ENCODE measurements around the gene TXNDC11.
A peak's percentile ranks its signal among the peaks of the same experiment; 100 is the strongest.

Gene TXNDC11

DNA sequence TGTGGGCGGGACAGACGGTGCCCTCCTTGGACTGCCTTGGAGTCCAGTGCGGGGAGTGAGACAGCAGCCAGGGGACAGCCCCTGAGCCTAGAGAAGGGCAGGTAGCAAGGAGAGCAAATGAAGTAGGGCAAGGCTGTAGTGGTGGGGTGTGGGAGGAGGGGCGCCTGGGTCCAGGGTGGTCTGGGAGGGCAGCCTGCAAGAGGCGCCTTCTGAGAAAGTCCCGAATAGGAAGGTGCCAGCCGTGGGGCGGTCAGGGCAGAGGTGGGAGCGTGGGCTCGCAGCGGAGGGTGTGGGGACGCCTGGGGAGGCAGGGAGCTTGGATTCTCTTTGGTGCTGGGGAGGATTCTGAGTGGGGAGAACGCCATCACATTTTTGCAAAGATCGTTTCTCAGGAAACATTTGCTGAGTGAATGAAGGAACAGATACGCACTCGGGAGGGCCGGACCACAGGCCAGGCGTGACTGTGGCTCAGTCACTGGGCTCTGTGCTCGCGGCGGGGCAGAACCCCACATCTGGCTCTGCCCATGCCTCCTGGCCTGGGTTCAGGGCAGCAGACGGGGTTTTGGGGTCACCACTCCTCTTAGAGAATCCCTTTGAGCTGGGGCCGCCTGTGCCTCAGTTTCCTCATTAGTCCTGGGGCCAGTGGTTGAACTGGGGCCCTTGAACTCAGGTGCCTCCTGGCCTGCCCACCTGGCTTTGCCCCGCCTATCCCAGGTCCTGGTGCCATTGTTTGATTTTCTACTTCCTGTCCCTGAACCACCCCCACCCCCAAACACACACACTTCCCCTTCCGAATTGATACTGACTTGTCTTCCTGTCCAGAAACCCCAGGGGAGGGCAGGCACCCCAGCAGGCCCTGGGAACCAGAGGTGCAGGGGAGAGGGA, 70.2 kb downstream of the TXNDC11 start:
- DNase-seq = no peak

DNA sequence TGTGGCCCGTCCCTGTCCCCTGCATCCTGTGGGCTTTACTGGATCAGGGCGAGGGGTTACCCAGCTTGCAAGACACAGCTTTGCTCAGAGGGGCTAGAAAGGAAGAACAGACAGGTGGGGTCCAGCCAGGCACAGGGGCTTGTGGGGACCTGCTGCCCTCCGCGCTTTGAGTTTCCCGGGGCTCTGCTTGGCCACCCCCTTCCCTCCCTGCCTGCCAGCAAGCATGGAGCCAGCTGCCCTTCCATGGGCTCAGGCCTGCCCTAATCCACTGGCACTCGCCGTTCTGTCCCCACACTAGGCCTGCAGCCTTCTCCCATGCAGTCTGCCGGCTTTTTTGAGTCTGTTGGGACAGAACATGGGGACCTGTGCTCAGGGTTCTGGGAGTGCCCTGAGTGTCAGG, 71.0 kb downstream of the TXNDC11 start:
- no peak for DNase-seq

DNA sequence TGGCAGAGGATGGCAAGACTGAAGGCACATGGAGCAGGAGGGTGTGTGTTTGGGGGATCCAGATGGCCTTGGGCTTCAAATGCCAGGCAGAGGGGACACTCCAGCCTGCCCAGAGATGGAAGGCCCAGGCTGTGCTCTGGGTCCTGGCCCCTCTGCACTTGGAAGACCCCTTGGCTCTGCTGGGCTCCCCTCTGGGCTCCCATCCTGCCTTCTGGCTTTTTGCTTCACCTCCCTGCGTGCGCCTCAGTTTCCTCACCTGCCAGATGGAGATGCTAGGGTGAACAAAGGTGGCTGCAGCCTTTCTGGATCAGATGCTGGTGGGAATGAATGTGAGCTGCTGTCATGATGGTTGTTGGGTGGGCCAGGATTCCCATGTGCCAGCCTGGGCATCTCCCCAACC, 71.4 kb downstream of the TXNDC11 start:
- no peak for DNase-seq

DNA sequence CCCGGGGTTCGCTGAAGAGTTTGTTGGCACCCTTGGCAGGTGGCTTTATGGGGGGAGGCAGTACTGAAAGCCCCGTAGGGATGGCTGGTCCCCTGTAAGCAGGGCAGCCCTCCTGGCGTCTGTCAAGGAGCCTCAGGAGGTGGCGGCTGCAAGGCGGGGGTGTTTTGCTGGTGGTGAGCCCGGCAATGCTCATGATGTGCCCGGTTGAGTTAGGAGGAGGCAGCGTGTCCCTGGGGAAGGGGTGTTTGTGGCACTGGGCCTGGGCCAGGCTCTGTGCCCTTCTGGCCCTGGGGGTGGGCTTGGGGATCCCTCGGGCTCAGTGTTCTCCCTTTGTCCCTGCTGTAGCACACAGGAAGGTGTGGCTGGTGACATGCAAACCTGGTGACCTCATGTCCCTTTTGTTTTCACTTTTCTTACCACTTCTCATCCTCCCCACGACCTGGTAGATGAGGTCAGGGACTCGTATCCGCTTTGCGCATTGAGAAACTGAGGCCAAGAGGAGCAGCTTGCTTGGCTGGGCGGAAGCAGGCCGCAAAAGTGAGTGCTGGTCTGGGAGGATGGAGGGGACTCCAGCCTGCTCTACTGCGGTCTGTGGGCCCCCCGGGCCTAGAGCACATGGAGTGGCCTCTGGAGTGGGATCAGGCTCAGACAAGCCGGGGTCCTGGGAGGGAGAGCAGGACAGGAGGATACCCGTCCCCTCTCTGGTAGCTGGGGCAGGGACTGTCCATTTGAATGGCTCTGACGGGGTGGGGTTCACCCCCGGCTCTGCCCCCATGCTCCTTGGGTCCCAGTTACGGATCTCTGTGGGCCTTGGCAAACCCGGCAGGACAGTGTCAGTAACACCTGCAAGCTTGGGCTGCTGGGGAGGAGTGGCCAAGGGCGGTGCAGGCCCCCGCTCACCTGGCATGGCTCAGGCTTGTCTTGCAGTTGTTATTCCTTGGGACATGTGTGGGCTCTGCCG, 72.2 kb downstream of the TXNDC11 start:
- no peak for DNase-seq

DNA sequence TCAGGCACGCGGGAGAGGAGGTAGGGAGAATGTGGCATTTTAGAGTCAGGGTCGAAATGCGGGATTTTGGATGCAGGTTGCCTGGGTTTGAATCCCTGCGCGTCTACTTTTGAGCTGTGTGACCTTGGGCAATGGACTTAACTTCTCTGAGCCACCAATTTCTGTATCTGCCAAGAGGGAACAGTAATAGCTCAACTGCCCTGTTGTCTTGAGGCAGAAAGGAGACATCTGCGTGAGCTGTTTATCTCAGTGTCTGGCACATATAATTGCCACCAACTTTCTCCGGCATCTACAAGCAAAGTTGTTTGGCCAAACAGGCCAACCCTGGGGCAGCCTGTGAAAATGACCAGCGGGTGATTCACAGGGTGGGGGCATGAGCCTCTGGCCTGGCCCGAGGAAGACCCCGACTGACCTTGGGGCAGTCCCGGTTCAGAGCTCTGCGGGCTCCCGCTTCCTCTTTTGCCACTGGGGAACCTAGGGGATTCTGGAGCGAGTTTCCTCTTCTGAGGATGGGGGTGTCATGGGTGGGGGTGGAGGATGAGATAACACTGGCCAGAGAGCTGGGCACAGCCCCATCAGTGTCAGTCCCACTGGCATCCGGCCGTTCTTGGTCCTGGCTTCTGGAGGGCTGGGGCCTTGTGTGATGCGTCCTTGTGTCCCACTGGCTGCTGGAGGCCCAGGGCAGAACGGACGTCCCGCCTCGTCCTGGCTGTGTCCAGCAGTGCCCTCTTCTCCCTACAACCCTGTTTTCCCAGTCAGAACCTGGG, 73.1 kb downstream of the TXNDC11 start:
- no peak for DNase-seq

DNA sequence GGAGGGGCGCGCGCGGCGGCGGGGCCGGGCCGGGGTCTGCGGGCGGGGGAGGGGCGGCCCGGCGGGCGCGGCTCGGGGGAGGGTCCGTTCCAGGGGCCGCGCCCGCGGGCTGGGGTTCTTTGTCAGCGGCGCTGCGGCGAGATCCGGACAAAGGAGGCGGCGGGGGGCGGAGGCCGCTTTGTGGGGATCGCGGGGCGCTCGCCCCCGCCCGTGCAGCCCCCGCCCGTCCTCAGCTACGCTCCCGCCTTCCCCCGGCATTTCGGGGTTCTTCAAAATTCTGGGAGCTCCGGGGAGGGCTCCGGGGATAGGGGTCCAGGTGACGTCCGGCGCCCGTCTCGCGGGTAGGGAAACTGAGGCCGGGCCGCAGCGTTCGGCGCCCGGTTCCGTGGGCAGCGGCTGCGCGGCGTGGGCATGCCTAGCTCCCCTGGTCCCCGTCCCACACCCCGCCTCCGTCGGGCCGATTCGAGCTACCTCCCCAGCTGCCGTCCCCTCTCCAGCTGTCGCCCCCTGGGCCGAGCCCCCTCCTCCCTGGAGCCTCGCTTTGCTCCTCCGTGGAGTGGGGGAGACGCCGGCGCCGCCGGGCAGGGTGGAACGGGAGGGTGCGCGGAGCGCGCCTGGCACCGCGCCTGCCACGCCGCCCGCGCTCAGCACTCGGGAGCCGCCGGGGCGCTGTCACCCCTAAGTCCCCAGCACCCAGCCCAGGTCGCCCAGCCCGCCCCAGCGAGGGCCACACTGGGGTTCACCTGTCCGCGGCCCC, 73.9 kb downstream of the TXNDC11 start:
- no peak for DNase-seq

DNA sequence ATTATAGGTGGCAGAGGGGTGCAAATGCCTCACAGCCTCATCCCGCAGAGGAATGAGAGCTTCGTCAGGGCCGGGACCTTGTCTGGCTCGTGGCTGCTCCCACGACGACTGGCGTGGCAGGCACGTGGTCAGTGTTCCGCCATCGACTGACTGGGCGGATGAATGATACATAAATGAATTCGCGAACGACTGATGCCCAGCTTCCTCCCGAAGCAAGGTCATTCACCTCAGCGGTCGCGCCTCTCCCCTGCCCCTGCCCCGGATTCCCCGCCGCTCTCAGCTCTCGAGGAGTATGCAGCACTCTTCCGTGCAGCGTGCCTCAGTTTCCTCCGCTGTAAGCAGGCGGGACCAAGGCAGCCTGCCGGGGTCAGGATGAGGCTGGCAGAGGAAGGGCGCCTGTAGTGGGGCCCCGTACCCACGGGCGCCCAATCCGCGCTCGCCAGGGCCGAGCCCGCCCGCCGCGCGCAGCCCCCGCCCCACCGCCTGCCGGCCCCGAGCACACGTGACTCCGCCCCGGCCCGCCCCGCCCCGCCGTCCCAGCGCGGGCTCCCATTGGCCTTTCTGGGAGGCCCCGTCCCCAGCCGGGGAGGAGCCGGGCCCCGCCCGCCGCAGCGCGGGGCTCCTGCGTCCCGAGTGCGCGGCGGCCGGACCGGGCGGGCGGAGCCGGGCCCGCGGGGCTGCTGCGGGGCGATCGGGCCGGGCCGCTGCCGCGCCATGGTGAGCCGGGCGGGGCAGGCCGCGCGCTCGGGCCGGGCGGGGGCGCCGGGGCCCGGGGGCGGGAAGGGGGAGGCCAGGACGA, 74.6 kb downstream of the TXNDC11 start, which contains the start of gene SNN:
Gene SNN (plus strand): TSS at position 632 of the 799 bp plus-strand sequence. CDS start 7,605 bp downstream, outside the sequence.
- peak; percentile 44 for DNase-seq

DNA sequence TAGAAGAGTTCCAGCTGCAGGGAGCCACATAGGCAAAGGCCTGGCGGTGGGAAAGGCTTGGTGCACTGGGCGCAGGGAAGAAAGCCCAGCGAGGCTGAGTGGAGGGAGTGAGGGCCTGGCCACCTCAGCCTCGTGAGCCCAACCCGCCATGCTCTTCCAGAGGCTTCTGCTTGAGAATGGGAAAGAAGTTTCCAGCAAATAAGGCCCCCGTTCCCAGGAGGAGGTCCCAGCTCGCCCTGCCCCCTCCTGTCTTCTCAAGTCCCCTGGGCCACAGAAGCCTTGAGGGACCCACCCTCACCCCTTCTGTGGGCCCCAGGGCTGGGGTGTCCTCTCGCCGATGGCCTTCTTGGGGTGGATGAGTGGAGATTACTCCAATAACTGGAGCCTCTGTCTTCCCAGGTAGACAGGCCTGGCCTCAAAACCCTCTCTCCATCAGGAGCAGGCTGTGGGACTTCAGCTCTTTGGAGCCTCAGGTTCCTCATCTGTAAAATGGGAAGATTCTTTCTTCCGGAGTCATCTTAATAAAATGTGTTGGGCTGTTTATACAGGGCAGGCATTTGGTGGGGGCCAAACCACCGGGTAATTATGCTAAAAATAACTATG, 75.3 kb downstream of the TXNDC11 start:
- DNase-seq = no peak

DNA sequence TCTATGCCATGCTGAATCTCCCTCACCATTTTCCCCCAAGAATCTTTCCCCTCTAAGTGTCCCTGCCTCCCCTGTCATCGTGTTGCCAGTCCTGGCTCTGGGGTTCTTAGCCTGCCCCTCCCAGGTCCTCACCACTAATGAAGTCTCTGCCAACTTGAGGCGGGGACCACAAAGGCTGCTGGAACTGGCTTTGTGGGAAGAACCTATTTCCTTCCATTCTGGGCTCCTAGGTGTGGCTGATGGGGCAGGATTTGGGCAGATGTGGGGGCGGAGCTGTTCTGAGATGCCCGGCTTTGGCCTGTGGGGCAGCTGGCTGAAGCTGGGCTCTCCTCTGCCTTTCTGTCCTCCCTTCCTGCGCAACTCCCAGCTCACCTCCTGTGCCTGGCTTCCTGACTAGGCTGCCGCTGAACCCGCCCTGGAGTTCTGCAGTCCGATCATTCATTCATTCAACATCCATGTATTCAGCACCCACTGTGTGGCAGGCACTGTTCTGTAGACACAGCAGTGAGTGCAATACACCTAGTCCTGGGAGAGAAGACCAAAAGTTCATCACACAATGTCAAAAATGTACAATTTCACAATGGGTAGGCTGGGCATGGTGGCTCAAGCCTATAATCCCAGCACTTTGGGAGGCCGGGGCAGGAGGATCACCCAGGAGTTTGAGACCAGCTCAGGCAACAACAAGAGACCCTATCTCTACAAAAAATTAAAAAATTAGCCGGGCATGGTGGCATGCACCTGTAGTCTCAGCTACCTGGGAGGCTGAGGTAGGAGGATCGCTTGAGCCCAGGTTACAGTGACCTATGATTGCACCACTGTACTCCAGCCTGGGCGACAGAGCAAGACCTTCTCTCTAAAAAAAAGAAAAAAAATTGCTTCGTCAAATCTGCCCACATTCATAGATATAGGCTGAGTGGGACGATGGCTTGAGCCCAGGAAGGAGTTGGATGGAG, 76.3 kb downstream of the TXNDC11 start:
- DNase-seq = peak; percentile 49

DNA sequence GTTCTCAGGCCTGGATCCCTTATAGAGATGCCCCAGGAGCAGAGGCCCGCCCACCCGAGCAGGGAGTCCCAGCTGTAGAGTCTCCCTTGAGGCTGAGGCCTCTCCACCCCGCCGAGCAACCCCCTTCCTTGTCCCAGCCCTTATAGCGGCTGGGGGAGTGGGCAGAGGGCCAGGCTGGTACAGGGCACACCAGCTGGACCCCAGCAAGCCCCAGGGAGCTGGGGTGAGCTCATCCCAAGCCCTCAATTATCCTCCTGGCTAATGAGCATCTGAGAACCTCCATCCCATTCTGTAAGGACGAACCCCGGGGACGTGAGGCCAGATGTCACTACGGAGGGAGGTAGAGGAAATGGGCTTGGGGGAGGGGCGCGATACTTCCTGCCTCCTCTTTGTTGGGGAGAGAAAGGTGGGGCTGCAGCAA, 77.6 kb downstream of the TXNDC11 start:
- DNase-seq = peak; percentile 70

DNA sequence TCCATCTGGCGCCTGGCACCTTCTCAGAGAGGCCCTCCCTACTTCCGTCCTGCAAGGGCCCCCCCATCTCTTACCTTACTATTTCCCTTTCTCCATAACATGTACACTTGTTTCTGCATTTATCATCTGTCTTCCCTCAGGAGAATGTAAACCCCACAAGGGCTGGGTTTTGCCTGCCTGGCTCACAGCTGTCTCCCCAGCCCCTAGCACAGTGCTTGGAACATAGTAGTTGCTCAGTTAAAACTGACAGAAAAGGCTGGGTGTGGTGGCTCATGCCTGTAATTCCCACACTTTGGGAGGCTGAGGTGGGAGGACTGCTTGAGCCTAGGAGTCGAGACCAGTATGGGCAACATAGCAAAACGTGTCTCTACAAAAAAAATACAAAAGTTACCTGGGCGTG, 80.1 kb downstream of the TXNDC11 start:
- no peak for DNase-seq

DNA sequence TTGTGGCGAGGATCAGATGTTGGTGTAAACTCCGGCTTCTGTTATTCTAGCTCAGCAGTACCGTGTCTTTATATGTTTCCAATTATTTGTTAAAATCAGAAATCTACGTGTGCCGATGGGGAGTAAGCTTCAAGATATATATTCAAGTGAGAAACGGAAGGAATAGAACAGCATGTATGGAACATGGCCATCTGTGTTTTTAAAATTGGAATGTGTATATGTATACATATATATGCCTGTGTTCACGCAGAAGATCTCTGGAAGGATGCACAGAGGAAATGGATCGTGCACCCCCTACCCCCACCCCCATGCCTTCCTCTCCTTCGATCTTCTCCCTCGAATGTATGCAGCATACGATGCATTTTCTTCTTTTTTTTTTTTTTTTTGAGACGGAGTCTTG, 82.1 kb downstream of the TXNDC11 start:
- DNase-seq = no peak

DNA sequence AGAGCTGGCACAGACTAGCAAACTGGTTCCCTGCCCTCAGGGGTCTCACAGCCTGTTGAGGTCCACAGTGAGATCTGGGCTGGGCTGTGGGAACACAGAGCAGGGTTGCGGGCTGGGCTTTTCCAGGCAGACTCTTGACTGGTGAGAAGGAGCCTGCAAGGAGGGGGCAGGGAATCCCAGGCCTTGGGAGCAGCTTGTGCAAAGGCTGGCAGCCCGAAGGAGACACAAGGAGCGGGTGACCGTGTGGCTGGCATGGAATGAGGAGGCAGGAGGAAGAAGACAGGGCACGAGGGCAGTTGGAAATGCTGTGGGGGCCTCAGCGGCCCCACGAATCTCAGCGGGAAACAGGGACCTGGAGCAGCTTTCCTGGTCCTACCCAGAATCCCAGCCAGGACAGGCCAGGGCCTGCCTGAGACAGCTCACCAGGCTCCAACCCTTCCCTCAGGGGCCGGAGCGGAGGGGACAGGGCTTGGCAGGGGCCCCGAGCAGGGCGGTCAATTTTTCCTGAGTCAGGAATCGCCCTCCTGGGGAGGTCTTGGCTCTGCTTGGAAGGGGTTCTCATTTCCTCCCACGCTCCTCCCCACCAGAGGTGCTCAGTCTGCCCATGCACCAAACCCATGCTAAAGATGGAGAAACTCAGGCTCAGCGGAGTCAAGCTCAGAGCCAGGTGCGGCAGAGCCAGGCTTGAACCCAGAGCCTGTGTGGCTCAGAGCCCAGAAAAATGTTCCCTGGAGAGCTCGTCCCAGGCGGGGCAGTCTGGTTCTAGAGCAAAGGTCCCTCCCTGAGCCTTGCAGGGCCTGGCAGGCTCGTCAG, 83.6 kb downstream of the TXNDC11 start:
- no peak for DNase-seq

DNA sequence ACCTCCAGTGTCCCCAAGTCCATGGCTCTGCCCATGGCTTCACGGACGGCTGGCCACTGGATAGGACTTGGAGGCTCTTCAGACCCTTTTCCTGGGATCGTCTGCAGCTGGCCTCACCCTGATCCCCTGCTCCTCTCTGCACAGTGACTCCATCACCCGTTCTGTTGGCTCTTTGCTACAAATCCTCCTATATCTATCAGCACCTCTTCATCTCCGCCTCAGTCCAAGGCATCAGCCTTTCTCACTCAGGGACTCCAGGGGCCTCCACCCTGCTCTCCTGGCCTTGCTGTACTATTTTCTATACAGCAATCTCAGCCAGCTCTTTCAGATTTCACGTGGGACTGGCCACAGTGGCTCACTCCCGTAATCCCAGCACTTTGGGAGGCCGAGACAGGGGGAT, 85.1 kb downstream of the TXNDC11 start:
- no peak for DNase-seq

DNA sequence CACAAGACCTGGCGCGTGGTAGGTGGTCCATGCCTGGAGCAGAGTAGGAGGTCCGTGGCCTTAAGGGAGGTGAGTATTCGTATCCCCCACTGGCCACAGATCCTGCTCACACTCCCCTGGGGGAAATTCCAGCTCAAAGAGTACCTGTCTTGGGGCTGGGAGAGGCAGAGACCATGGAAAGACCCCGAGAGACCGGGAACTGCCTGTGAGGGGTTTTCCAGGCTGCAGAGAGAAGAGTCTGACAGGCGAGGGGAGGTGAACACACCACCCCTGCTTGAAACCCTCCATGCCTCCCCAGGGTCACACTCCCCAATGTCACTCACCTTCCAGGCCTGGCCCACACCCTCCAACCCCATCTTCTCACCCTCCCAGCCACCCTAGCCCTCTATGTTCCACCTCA, 87.0 kb downstream of the TXNDC11 start:
- no peak for DNase-seq

DNA sequence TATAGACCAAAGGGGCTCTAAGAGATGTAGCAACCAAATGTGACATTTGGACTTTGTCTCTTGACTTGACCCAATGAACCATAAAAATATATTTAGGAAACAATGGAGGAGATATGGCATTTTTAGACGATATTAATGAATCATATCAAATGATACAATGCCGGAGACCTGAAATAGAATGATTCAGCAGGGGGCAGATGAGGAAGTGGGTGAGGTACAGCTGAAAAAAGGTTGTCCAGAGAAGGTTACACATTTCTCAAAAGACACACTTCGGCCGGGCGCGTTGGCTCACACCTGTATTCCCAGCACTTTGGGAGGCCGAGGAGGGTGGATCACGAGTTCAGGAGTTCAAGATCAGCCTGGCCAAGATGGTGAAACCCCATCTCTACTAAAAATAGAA, 90.9 kb downstream of the TXNDC11 start:
- DNase-seq = no peak

DNA sequence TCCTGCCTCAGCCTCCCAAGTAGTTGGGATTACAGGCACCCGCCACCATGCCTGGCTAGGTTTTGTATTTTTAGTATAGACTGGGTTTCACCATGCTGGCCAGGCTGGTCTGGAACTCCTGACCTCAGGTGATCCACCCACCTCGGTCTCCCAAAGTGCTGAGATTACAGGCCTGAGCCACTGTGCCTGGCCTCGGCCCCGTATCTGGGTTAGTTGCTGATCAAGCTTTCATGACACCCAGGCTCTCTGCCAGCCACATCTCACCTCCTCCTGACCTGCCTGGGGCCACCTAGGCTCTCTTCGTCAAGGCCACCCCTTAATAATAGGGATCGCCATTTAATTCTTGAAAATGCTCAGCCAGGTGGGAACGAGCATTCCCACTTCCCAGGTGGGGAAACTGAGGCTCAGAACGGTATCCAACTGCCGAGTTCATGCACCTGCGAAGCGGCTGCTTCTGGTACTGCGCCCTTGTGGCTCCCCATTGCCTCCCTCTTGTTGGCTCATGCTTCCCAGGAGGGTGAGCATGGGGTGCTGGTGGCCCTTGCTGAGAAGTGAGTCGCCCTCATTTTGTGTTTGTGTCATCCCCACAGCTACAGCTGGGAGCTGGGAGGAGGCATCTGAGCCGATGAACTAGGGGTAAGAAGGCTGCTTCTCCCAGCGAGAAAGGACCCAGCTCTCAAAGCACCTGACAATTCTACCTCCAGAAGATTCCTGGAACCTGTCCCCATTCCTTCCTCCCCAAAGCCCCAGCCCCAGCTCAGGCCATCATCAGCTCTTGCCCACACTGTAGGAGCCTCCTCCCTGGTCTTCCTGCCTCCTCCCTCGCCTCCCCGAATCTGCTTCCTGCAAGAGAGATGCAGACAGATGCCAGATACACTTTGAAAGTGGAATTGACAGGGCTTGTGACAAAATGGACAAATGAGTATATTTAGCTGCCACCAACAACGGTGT, 91.7 kb downstream of the TXNDC11 start:
- no peak for DNase-seq

Measured in NCI-H524 treated with DMSO at 0.1 percent for 48 hours (cell line).